Measurements from ENCODE around the gene ADRA2C.

ADRA2C gene

DNA sequence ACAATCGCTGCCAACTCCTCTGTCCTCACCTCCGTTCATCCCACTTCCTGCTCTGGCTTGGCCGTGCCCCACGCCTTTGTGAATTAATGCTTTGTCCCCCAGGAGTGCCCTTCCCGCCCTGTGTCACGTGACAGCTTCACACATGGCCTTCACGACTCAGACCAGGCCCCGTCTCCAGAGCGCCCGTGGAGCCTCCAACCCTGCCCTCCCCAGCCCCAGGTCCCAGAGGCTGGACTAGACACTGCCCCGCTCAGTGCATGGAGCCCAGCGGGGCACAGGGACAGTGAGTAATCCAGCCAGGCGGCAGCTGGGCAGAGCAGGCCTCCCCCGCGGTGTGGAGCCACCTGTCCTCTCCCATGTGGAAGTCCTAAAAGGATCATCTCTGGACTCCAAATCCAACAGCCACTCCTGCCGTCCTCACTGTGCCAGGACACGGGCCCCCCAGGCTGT lies 7.4 kb downstream of the ADRA2C start:
- FAIRE-seq (no peak), DNase-seq (ENCODE audit: extremely low spot score, insufficient read length, low read depth) (no peak)

GRCh38 chr4:3774253-3774883 lies 8.2 kb downstream of the ADRA2C start:
- DNase-seq (ENCODE audit: extremely low spot score, insufficient read length, low read depth), result no peak
- no peak for FAIRE-seq

GRCh38 chr4:3775005-3775404 lies 8.8 kb downstream of the ADRA2C start:
- DNase-seq (ENCODE audit: extremely low spot score, insufficient read length, low read depth) (no peak), FAIRE-seq (no peak)

GRCh38 chr4:3775576-3775975 lies 9.4 kb downstream of the ADRA2C start:
- FAIRE-seq (no peak), DNase-seq (ENCODE audit: extremely low spot score, insufficient read length, low read depth) (no peak)

DNA sequence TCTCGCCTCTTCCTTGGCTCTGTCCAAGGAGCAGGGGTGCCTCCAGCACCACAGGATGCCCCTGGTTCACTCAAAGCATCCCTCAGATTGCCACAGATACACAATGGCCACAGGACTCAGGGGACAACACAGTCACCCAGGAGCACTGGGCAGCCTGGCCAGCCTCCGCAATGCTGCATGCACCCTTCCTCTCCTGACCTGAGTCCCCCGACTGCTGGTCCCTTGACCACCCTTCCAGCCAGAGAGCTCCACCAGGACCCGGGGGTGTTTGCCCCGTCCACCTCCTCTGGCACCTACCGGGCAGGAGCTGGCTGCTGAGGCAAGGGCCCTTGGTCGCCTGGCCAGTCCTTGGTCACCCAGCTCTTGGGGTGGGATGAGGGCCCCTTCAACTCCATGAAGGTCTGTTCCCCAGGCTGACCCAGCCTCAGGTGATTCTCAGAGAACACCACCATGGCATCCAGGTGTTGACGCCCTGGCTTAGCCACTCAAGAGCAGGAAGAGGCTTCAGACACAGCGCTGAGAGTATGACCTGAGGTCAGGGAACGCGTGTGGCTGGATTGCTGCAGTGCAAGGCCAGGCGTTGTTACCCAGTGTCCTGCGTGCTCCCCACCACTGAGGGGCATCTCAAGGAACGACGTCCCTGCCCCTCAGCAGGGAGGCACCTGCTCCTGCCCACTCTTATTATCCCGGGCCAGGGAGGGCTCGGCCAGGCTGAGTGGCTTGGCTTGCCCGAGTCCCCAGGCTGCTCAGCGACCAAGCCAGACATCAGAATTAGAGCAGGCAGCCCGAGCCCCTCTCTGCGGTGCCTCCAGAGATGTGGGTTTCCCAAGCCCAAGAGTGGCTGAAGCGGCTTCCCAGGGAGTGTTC lies 10.2 kb downstream of the ADRA2C start:
- no peak for DNase-seq (ENCODE audit: extremely low spot score, insufficient read length, low read depth)
- FAIRE-seq, result no peak

GRCh38 chr4:3777033-3777390 lies 10.8 kb downstream of the ADRA2C start:
- FAIRE-seq (no peak), DNase-seq (ENCODE audit: extremely low spot score, insufficient read length, low read depth) (no peak)

GRCh38 chr4:3777669-3778068 lies 11.5 kb downstream of the ADRA2C start:
- FAIRE-seq (no peak), DNase-seq (ENCODE audit: extremely low spot score, insufficient read length, low read depth) (no peak)

GRCh38 chr4:3779509-3779908 lies 13.3 kb downstream of the ADRA2C start:
- FAIRE-seq (no peak), DNase-seq (ENCODE audit: extremely low spot score, insufficient read length, low read depth) (no peak)

DNA sequence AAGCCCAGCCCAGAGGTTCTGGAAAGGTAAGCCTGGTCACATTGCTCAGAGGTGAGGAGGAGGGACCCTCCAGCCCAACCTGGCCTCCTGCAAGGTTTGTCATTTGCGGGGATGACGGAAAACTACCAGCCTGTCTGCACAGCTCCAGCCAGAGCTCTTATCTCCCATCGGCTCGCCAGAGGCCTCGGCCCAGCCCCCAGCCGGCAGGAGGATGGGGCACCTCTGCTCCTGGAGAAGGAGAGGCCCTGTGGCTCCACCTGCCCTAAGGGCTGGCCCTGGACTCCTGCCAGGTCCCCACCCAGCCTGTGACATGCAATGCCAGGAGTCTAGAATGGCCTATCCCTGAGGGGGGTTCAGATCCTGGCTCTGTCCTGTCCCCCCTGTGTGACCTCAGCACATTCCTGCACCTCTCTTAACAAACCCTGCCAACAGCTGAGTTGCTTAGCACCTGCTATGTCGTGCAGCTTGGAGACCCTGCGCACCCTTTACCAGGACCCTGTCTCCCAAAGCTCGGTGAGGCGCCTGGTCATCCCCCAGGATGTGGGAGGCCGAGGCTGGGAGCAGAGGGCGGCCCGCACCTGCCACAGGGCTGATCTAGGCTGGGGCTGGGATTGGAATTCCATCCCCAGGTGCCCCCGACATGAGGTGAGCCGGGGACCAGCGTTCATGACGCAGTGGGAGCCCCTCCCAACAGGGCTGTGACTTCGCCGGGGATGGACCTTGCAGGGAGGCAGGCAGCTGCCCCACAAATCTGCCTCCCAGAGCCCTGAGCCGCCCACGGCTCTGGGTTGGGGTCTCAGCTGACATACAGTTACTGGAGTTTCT lies 14.4 kb downstream of the ADRA2C start:
- FAIRE-seq (no peak), DNase-seq (ENCODE audit: extremely low spot score, insufficient read length, low read depth) (no peak)

DNA sequence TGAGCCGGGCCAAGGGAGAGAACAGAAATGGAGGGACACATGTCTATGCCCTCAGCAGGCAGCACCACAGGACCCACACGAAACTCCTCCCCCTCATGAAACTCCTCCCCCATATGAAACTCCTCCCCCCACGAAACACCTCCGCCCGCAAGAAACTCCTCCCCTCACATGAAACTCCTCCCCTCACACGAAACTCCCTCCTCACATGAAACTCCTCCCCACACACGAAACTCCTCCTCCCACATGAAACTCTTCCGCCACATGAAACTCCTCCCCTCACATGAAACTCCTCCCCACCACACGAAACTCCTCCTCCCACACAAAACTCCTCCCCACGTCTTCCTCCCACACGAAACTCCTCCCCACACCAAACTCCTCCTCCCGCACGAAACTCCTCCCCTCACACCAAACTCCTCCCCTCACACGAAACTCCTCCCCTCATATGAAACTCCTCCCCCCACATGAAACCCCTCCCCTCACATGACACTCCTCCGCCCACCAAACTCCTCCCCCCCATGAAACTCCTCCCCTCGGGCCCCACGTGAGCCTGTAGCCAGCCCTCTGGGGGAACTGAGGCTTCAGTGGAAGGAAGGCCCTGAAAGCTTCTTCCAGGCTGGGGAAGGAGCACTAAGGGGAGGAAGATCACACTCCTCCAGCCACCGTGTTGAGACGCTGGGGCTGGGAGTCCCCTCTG lies 15.2 kb downstream of the ADRA2C start:
- no peak for DNase-seq (ENCODE audit: extremely low spot score, insufficient read length, low read depth)
- FAIRE-seq, result no peak

DNA sequence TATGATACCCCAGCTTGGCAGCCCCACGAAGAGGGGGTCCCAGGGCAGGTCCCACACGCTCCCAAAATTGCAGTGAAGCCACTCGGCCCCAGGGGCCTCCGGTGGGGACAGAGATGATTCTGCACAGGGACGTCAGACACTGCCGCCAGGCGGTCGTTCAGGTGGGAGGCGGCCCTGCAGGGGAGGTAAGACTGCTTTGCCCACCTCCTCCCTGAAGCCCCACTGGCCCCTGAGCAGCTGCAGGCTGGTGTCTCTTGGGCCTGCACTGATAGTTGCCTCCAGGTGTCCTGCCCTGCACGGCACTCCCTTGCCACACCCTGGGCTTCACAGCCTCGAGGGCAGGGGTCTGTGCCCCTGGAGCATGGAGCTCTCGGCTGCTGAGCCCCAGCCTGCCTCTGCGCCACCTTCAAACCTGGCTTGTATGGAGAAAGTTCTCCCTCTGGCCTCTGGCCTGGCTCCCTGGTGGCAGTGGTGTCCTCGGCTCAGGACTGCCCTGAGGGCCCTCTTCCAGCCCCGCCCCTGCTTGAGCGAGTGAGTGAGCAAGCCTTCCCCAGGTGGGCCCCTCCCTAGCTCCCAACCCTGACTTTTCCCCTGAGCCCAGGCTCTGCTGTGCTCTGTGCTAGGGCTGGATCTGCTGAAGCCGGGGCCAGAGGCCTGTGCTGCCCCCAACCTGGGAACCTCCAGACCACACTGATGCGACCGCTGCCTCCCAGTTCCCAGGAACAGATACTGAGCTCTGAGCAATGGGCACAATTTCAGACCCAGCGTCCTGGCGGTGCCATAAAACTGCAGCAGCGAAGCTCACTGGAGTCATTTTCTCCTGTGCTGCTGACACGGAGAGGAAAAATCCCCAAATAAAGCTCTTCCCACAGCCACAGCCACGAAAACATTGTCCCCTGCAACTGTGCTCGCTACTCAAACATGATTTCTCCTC lies 16.1 kb downstream of the ADRA2C start:
- DNase-seq (ENCODE audit: extremely low spot score, insufficient read length, low read depth) (no peak), FAIRE-seq (no peak)

GRCh38 chr4:3783693-3784306 lies 17.6 kb downstream of the ADRA2C start:
- DNase-seq (ENCODE audit: extremely low spot score, insufficient read length, low read depth) (no peak), FAIRE-seq (no peak)

- DNase-seq (ENCODE audit: extremely low spot score, insufficient read length, low read depth) (no peak), FAIRE-seq (no peak)
Measured at GRCh38 chr4:3784454-3785291, 18.5 kb downstream of the ADRA2C start.

GRCh38 chr4:3785292-3785565 lies 19.0 kb downstream of the ADRA2C start:
- no peak for DNase-seq (ENCODE audit: extremely low spot score, insufficient read length, low read depth)
- FAIRE-seq, result no peak

- no peak for FAIRE-seq
- no peak for DNase-seq (ENCODE audit: extremely low spot score, insufficient read length, low read depth)
Measured at GRCh38 chr4:3786196-3786869, 20.1 kb downstream of the ADRA2C start.

DNA sequence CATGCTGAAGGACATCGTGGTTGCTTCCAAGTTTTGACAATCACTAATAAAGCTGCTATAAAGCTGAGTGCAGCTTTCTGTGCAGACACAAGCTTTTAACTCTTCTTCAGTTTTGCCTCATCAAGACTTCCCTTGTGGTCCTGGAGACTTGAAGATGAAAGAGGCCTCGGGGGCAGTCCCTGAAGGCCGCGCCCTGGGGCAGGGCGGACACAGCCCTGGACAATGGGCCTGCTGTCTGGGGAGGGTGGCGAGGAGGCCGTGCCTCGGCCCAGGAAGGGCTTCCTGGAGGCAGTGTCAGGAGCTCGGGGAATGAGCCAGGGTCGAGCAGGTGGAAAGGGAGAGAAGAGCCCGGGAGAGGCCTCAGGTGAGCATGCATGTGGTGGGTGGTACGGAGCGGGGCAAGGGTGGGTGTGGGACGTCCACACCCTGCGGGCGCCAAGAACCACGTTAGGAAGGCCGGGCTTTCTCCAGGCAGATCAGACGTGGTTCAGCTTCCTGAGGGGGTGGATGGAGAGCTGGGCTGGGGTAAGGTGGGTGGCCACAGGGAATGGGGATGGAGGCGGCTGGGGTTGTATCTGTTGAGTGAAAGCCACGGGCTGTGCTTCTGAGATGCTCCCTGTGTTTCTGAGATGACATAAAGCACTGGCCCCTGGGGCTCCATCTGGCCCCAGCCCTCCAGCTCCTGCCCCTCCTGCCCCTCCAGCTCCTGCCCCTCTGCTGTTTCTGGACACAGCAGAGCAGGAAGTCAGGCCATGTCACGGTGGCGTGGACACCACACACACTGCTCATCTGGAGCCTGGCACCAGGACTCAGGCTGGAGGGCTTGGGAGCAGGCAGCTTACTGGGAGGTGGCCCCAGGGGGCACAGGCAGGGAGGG lies 21.5 kb downstream of the ADRA2C start:
- FAIRE-seq (peak; percentile 100), DNase-seq (ENCODE audit: extremely low spot score, insufficient read length, low read depth) (no peak)

- FAIRE-seq, result no peak
- no peak for DNase-seq (ENCODE audit: extremely low spot score, insufficient read length, low read depth)
Measured at GRCh38 chr4:3788366-3788660, 22.1 kb downstream of the ADRA2C start.

Data from GM18507 (cell line).